GM21737 (cell line): ENCODE results near the gene CAMK1D.
"Not testable (repeated sequence)": the region's sequence is repeated elsewhere in the genome, so short reads cannot be mapped to it uniquely, and the experiment has no call there.

ENCODE experiments used
- ATAC-seq: cut with Tn5 transposase; IDR thresholded peaks from one replicate; pipeline ENCODE4 v1.9.1; 2021; ENCODE audit warnings: mild to moderate bottlenecking, moderate library complexity; ENCODE audit not compliant: unreplicated experiment

CAMK1D gene

DNA sequence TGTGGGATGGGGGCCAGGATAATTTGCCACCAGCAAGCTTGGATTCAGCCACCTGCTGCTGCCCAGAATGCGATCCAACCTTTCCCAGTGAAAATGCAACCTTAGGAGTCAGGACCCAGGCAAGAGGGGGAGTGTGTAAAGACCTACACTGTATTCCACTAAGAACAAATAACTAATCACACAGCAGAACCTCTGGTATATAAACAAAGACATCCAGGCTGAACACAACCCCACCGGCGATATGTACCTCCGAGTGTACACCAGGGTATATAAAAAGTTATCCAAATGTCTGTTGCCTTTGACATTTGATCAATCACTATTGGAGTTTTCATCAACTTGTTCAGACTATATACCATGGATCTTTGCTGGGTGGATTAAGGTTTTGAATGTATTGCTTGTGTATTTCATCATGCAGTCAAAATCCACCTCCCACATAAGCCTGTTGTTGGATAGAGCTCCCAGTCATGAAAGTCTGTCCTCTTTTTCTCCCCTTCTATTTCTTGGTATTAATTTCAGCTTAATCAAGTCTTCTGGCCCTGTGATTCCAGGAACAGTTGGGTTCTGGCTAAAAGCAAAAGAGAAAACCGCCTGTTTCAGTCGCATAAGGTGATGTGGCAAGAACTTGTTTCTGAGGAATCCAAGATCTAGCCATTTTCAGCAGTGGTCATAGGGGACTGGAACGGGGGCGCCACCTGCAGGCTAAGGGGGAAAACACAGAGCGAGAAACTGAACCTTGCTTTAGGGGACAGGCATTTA, 361.4 kb downstream of the CAMK1D start:
- peak; percentile 77 for ATAC-seq

DNA sequence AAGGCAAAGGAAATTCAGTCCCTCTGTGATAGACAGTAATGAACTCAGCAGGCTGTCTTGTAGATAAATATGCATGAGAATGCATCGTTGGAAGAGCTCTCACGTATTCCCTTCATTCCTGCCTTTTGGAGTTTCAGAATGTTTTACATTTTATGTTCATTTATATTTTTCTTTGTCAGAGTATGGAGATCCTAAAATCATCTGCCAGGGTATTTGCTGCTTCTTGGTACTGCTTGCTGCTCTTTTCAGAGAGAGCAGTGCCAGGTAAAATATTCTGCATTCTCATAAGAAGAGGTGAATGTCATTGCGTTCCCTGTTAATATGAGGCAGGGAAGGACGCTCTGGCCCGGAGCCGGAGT, 362.0 kb downstream of the CAMK1D start:
- ATAC-seq: no peak

DNA sequence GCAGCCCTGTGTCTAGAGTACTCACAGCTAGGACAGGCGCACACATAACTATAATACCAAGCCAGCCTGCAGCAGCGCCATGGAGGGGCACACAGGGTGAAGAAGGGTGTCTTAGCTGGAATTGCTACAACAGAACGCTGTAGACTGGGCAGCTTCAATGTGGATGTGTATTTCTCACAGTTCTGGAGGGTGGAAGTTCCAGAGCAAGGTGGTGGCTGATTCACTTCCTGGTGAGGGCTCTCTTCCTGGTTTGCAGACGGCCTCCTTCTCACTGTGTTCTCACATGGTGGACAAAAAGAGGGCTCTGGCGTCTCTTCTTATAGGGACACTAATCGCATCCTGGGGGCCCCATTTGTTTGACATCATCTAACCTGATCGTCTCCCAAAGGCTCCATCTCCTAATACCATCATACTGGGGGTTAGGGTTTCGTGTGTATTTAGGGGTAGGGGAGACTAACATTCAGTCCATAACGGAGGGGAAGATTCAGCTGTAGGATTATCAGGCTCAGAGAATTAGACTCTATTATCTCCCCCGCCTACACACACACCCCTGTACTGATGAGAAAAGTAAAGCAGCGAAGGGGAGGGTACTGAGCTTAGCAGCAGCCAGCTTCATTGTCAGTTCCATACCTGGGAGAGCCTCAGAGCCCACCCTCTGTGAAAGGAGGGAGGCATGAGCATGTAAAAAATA, 363.1 kb downstream of the CAMK1D start:
- no peak for ATAC-seq

DNA sequence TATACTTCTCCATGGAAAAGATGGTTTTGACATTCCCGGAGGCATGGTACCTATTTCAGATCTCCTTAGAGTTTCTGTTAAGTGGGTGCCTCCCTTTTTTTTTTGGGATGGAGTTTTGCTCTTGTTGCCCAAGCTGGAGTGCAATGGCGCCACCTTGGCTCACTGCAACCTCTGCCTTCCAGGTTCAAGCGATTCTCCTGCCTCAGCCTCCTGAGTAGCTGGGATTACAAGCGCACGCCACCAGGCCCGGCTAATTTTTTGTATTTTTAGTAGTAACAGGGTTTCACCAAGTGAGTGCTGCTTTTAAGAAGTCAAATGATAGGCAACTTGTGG, 363.6 kb downstream of the CAMK1D start:
- ATAC-seq: not testable (repeated sequence)

DNA sequence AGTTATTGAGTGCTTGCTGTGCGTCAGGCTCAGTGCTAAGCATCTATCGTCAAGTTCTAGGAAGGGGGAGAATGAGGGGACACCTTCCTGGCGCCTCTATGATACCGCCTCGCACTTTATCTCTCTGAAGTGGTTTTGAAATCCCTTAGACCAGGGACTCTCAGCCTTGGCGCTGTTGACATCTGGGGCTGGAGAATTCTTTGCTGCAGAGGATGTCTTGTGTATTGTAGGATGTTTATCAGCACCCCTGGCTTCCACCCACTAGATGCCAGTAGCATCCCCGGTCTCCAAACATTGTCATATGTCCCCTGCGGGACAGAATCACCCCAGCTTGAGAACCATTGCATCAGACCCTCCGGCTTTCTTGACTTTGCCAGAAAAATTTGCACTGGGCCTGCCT, 366.7 kb downstream of the CAMK1D start:
- ATAC-seq: no peak

DNA sequence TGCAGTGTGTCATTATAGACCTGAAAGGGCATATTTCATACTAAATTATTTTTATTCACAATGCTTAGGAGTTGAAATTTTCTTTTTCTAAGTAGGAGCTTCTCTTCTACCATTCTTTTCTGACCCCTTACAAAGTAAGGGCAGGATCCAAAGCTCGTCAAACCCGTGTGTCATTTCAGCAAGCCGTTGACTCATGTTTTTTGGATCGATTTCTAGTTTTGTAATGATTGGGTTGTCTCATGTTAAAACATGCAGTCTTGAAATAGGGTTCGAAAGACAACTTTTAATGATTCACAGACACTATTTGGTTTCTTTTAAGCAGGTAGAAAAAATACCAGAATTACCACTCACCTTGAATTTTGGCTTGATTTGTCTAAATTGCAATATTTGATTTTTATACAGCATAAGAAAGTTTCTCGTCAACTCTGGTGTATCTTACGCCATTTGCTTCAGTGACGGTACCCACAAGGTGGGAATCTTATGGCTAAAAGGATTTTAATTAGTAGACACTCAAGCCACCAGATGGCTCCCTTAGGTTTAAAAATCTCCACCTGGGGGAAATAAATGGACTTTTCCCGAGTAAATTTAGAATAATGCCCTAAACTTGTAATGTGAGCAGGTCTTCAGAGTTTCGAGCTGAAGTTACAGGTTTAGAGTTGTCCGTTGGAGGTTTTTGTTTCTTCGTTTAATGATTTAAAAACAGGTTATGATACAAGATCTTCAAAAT, 368.8 kb downstream of the CAMK1D start:
- no peak for ATAC-seq

DNA sequence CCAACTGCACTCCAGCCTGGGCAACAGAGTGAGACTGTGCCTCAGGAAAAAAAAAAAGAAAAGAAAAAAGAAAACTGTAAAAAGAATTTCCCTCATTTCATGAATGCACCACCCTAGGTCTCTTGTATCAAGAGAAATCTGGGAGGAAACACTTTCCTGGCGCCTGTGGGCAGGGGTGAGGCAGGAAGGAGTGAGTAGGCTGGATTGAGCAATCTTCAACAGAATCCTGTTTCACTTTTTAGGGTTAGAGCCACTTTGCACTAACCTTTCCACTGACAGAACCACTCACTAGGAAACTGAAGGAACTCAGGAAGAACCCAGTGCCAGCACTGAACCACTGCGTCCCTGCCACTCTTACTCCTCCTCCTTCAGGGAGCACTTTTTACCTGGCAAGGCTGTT, 370.0 kb downstream of the CAMK1D start:
- ATAC-seq: no peak

DNA sequence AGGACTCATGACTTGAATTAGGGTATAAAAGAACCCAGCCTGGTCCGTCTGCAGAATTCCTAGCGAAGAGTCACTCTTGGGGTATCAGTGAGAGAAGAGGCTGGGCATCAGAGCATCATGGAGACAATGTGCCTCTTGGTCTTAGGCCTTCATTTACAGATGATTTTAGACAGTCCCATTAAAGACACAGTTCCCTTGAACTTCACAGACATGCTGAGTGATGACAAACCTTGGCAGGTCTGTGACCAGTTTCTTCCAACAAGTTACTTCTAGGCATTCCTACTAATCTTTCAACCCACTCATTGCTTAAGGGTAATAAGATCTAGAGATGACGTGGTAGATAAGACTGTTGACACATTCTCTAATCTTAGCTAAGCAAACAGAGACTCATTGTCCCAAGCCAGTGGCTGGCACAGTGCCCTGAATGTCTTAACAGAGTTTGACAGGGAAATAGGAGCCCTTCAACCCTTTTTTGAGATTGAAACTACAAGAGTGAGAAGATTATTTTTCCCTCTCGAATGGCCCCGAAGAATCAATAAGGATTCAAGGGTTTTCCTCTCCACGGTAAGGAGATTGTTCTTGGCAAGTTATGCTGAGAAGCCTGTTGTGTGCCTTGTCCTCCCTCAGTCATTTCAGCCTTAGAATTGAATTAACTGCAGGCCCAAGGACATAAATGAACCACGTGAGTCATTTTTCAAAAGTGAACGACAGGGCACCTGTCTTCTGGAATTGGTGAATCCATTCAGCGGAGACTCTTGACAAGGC, 371.1 kb downstream of the CAMK1D start:
- ATAC-seq: no peak

DNA sequence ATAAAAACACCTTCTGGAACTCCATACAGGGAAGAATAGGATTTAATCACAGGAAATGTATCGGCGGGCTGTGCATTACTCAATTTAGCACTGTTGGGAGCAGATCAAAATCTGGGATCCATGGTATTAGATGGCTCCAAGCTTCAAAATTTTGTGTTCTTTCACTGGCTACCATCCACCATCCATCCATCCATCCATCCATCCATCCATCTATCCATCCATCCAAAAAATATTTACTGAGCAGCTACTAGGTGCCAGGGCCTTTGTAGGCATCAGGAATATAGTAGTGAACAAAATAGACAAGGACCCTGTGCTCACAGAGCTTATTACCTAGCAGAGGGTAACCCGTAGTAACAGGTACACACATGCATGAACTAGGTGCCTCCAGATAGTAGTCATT, 372.0 kb downstream of the CAMK1D start:
- no peak for ATAC-seq

DNA sequence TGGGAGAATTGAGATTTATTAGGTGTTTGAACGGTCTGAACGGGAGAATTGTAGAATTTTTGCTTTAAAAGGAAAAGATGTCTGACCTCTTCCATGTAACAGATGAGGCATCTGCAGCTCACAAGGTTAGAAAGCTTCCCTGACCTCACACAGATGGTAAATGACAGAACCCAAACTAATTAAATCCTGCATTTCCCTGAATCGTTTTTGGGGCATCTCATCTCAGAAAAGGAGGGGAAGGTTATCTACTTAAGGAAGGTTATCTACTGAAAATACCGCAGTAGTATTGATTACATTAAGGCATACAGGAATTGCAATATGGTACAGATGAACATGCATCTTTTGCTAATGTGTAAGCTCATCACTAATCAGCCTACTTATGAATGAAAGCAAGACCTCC, 373.9 kb downstream of the CAMK1D start:
- no peak for ATAC-seq

DNA sequence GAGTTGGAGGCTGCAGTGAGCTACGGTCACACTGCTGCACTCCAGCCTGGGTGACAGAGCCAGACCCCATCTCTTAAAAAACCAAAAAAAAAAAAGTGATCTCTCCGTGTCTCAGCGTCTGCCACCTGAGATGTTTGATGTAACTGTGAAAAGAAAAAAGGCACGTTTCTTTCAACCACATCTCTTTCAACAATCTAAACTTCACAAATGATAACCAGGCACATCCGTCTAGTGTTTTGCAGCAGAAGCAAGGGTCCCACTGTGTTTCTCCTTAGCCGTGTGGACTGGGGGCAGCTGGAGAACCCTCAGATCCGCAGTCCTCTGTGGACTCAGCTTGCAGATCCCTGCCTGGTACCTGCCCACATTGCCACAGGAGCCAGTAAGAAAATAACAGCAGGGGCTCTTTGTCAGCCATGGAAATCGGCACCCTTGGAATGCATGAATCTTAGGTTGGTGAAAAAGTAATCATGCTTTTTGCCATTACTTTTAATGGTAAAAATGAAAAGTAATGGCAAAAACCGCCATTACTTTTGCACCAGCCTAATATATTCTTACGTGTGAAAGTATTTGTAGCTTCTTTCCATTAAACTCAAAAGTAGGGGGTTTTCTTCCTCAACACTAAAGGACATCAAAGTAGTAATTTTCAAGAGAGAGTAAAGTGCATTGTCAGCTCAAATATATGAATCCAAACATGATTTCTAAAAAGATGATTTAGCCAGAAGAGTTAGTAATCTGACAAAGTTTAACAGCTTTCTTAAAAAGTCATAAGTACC, 375.6 kb downstream of the CAMK1D start:
- ATAC-seq: no peak

DNA sequence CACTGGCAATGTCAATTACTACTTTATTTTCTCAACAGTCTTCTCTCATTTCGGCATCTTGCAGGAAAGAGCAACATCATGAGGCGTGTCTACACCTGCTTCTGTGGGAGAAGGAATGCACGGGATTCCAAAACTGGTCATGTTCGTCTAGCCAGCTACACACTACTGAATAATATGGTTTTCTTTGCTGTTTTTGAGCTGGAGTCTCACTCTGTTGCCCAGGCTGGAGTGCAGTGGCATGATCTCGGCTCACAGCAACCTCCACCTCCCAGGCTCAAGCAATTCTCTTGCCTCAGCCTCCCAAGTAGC, 376.2 kb downstream of the CAMK1D start:
- ATAC-seq: not testable (repeated sequence)

DNA sequence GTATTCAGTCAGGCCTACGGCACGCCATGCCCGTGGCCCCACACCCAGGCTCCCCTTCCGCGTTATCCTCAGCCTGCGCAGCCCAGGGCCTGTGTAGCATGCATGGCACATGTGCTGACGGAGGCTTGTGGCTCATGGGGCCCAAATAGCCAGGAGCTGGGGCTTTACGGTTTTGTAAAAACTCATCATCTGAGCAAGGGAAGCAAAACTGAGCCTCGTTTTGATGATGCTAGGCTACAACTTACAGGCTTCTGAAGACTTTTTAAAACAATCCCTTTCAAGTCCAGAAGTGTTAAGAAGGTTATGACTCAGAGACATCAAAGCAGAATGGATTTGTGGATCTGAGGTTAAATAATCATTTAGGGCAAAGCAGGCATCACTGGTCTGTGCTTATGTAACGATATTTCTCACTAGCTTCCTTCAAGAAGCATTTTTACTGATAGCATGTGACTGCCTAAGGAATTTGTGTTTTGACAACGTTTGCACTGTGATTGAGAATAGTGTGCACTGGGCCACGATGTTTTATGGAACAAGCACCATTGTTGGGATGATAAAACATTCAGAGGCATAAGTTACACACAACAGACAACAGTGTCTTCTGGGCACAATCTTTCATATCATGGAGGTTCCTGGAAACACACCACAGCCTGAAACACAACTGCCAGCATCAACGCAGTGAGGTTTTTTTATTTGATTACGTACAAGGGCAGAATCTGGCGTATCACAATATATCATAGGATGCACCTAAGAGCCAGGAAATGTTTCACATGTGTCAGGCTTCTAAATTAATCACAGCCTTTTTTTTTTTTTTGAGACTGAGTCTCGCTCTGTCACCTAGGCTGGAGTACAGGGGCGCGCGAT, 377.9 kb downstream of the CAMK1D start:
- ATAC-seq: no peak

DNA sequence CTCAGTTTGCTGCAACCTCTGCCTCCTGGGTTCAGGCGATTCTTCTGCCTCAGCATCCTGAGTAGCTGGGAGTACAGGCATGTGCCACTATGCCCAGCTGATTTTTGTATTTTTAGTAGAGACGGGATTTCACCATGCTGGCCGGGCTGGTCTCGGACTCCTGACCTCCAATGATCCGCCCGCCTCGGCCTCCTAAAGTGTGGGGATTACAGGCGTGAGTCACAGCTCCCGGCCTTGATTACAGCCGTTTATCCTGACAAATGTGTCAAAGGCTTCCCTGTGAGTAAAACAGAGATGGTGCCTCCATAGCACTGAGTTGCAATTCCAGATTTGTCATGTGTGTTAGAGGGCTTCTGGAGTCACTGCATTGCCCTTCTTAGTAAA, 378.5 kb downstream of the CAMK1D start:
- ATAC-seq: no peak

DNA sequence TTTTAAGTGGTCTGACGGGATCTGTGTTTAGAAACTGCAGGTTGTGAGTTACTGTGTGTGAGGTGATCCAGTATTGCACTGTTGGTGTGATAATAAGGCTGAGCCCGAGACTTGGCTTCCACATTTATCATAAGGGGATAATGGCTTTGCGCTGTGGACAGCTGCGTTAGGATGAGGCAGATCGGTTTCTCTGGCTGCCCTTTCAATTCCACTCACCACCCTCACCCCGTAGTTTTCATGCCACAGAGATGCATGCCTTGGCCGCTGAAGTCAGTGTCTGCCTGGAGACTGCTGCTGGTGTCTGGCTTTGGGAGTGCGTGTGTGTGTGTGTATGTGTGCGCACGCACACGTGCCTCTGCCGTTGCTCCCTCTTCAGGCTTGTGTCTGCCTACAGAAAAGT, 379.1 kb downstream of the CAMK1D start:
- no peak for ATAC-seq

DNA sequence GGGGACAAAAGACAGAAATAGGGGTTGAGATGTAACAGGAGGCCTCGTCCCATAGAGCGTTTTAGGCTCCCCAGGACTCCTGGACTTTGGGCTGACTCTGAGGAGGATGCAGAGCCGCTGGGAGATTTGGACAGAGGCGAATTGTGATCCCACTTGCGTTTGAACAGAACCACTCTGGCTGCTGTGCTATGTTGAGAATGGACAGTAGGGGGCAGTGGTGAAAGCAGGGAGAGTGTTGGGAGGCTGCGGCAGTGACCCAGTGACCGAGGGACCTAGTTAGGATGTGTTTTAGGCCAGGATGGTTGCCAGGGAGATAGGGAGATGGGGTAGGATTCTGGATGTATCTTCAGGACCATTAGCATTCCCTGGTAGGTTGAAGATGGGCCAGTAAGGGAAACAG, 380.5 kb downstream of the CAMK1D start:
- ATAC-seq: no peak

DNA sequence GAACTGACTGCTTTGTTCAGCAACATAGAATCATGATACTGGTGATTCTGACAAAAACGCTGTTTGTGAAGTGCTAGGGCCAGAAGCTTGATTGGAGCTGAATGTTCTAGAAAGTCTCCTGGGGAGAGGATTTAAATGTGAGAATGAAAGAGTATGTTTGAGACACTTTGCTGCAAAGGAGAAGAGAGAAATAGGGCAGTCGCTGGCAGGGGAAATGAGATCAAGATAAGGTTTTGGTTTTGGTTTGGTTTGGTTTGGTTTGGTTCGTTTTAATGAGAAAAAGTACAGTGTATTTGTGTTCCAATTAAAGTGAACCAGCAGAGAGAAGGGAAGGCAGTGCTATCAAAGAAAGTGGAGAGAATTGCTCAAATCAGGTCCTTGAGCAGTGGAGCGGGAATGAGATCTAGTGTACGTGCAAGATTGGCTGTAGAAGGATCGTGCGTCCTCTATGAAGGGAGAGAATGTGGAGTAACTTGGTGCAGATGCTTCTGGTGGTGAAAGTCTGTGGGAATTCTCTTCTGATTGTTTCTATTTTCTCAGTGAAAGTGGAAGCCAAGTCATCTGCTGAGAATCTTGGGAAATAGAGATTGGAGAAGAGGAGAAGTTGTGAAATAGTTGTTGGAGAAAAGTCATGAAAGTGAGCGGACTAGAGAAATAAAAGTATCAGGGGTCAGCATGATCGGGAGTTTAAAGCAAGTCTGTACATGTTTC, 381.6 kb downstream of the CAMK1D start:
- ATAC-seq: no peak

DNA sequence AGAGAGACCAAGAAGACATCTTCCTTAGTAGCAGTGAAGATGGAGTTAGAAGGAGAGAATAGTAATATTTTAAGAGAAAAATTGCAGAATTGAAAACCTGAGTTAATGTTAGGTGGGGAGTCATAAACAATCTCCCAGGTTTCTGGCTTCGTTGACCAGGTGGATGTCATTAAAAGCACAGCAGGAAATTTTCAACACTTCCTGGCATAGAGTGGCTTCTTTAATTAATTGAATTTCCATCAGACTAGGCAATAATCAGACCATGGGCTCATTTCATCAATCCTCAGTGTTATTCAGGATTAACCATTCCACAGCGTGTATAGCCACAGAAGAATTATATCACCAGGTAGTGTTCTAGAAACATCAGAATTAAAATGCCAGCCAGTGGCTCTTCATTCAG, 383.9 kb downstream of the CAMK1D start:
- no peak for ATAC-seq

DNA sequence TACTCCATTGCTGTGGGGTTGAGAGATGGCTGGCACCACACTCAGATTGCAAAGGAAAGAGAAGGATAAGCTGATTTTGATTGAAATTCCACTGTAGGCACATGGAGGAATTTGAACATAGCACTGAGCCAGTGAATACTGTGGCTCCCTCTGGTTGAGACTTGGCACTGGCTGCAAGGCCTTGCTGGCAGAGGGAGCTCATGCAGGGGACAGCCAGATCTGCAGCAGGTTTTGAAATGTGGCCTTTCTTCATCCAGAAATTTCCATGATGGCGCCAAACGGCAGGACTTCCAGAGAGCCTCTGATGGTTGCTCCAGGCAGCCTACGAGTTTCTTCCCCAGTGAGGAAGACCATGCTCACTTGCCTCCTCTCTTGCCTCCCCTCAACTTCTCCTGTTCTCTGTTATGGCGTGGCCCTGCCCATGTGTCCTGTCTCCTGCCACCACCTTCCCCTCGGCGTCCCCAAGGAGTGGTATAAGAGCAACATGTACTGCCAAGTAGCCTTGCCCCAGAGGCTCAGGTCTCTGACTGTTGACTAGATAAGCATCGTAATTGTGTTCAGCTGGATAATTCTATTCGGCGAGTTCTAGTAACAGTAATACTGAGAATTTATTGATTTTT, 386.6 kb downstream of the CAMK1D start:
- ATAC-seq: no peak
